HT-29 (cell line): ENCODE results near the gene FBXO42. TPM values are rescaled to one million over a fixed set of nuclear protein-coding genes. Genes with fewer than 3 reads are reported as not detected.

Experiments used
- DNase-seq: peaks from one replicate; pipeline ENCODE4 v3.0.0-alpha.2; 2015; ENCODE audit warnings: low spot score
- small RNA-seq: library from RNA; depleted of rRNA; stranded (forward); fragments of <200 nt; gene quantifications from one replicate; pipeline ENCODE3, GENCODE V24; 2014
- total RNA-seq: library from RNA; depleted of rRNA; stranded (reverse); fragments of >200 nt; shearing (Covaris generic); gene quantifications from 2 replicates; pipeline ENCODE4 v1.2.3, GENCODE V29; 2014; rRNA removed

Gene FBXO42
- total RNA-seq, 1 experiment from 2014 or later: 16.3 TPM

- DNase-seq: no peak
Measured at GRCh38 chr1:16205891-16206546, 146.3 kb downstream of the FBXO42 start.

GRCh38 chr1:16205334-16205671 lies 147.0 kb downstream of the FBXO42 start:
- DNase-seq: no peak

DNA sequence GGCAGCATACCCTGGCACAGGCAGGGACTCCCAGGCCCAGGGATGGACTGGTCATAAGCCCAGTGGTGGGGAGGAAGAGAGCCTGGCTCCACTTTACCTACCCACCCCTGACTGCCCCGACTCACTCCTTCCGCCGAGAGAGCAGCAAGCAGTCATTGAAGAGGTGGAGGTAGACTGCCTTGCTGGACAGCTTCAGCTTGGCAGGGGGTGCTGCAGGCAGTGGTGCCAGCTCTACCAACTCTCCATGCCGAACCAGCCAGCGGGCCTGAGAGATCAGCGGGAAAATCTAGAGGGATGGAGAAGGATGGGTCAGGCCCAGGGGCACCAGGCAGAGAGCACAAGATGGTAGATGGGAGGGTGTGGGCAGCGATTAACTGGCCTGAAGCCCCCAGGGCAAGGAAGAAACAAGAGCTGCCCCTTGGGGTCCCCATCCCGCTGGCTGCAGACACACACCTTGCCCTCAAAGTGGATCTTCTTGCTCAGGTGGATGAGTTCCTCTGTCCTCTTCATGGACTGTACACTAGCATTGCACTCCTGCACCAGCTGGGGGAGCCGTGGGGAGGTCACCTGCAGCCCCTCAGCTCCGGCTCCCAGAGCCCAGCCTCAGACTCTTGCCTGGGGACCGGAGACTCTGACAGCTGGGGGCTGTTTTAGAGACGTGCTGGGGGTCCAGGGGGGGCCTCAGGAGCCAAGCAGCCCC lies 147.5 kb downstream of the FBXO42 start:
- peak; percentile 55 for DNase-seq

DNA sequence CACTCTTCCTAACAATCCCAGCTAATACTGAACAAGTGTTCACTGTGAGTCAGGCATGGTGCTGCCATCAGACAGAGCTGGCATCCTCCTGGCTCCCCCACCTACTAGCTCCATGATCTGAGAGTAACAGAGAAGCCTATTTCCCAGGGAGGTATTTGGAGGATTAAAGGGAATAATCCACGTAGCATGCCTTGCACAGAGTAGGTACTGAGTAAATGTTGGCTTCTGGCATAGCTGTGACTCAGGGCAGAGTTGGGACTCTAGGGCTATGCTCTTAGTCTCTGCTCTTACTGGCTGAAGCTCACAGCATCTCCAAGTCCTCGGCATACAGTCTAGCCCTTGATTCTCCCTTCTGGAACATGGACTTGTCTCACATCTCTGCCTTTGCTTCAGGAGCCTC lies 148.1 kb downstream of the FBXO42 start:
- DNase-seq: no peak

- no peak for DNase-seq
Measured at GRCh38 chr1:16203550-16203949, 148.7 kb downstream of the FBXO42 start.

DNA sequence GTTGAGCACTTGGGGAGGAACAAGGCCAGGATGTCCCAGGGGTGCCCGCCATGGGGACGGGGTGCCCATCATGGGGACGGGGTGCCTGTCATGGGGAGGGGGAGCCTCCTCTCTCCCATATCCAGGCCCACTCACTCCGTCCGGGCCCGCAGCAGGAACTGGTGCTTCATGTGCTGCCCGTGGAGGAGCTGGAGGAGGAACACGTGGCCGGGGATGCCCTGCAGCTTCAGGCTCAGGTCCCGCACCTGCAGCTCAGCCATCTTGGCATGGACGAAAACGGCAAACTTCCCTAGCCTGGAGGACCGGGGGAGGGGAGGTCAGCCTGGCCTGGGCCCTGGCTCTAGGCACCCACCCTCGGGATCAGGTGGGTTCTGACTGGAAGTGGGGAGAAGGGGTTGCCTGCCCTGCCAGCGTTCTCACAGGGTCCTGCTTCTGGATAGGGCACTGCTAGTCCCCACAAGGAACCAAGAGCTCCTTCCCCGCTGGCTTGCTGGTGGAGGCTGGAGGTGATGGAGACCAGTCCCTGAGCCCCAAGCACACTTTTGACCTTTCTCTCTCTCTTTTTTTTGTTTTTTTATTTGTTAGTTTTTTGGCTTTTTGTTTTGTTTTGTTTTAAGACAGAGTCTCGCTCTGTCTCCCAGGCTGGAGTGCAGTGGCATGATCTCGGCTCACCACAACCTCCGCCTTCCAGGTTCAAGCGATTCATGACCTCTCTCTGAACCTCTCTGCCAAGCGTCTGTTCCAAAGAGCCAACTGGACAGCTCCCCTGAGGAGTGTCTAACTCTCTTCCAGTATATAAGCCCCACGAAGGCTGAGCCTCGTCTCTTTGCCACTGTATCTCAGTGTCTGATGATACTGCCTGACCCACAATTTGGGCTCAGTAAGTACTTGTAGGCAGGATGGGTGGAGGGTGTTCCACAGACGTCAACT lies 149.7 kb downstream of the FBXO42 start:
- DNase-seq: no peak

DNA sequence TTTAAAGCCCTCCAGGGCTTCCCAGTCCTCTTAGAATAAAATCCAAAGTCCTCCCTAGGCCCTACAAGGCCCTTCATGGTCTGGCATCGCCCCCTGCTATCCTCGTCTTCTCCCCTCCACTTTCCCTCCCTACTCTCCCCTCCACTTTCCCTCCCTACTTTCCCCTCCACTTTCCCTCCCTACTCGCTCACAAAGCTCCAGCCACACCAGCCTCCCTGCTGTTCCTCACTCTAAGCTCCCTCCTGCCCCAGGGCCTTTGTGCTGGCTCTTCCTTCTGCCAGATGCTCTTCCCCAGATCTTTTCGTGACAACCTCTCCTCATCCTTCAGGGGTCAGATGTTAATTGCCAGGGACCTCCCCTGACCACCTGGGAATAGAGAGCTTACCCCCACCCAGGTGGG lies 152.6 kb downstream of the FBXO42 start:
- DNase-seq: no peak

- no peak for DNase-seq
Measured at GRCh38 chr1:16199157-16199501, 153.2 kb downstream of the FBXO42 start.

DNA sequence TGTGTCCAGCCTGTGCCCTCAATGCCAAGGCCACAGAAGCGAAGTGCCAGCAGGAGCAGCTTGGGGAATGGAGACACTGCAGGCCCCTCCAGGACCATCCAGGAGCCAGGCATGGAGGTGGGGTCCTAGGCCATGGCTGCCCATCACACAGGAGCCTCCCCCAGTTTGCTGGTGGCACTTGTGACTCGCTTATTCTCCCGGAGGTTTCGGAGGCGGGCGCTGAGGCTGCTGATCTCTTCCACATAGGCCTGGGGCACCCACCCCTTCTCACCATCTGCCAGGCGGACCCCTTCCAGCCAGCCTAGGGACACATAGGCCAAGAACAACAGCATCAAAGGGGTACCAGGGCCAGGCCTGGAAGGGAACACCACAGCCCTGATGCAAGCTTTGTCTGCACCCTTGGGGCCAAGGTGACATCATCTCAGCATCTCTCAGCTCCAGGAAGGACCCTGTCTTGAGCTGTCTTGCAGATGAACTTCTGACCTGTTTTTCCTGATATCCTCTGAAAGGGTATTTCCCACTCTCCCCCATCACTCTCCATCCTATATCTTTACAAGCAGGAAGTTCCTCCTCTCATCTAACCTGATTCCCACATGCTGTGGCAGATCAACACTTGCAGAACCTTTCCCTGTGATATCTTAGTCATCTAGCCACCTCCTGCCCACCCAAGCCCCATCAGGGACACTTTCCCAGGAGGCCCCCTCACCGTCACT lies 153.7 kb downstream of the FBXO42 start:
- DNase-seq: no peak

GRCh38 chr1:16196874-16197273 lies 155.4 kb downstream of the FBXO42 start:
- DNase-seq: no peak

Small RNA genes within 50 kb of the gene (small RNA-seq; reads per million reads assigned to genes)
- not detected for gene MT1XP1

Other genes with a start within 250 kb of the FBXO42 start
- 302 and 331 TPM in 2 replicates for gene EPHA2, start 196.4 kb downstream of the FBXO42 start, total RNA-seq
- 15.8 and 15.9 TPM in 2 replicates for gene ARHGEF19, start 139.8 kb downstream of the FBXO42 start, total RNA-seq
- 16.3 and 25.7 TPM in 2 replicates for gene CPLANE2, start 115.3 kb downstream of the FBXO42 start, total RNA-seq
- 92.5 and 108 TPM in 2 replicates for gene SZRD1, start 14.8 kb upstream of the FBXO42 start, total RNA-seq
- gene SPATA21, start 84.9 kb upstream of the FBXO42 start, total RNA-seq: not detected in 2 replicates
- 55.0 and 72.1 TPM in 2 replicates for gene NECAP2, start 88.2 kb upstream of the FBXO42 start, total RNA-seq
- gene RNU1-1, start 161.8 kb upstream of the FBXO42 start, total RNA-seq: under 0.01 TPM in 2 replicates